HG03342 (cell line): ENCODE results near the gene MID1IP1.
A peak's percentile ranks its signal among the peaks of the same experiment; 100 is the strongest.

ENCODE experiments used
- ATAC-seq: cut with Tn5 transposase; IDR thresholded peaks from one replicate; pipeline ENCODE4 v1.9.1; 2021; ENCODE audit warnings: mild to moderate bottlenecking, moderate library complexity; ENCODE audit not compliant: unreplicated experiment

MID1IP1 gene, protein sequence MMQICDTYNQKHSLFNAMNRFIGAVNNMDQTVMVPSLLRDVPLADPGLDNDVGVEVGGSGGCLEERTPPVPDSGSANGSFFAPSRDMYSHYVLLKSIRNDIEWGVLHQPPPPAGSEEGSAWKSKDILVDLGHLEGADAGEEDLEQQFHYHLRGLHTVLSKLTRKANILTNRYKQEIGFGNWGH

DNA sequence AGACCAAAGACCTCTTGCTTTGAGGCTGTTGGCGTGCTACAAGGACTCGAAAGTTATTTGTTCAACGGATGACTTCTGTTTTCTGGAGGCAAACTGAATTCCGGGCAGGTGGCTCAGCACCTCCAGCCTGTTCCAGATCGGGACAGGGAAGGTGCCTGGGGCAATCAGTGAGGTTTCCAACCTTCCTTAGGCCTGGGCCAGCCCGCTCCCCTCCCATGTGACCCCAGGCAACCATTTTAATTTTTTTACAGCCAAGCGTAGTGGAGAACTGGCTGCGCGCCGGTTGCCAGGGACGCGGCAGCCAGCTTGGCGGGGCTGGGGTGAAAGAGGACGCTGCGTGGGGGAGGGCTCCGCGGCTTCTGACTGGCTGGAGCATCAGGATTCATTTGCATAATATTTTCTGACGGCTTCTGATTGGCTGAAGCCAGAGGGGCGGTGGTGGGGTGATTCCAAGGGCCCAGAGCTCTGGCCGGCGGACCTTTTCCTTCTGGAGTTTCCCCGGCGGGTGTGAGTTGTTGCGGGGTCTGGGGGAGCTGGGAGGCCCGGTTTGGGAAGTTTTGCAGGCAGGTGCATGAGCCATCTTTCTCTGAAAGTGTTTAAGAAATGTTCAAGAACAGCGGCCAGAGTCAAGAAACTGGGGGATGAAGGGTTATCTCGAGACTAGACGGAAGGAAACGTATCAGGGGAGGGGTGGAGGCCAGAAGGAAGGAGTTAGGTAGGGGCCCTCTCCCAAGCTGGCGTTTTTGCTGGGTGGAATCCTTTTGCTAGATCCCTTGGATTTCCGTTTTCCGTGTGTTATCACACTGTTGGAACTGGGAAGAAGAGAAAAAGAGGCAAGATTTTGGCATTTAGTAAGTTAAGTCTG, at the start of gene MID1IP1:
TSS of gene MID1IP1 (plus strand) at position 479 of the 865 bp plus-strand sequence. CDS start 3,488 bp downstream, outside the sequence.
- peak; percentile 54 for ATAC-seq

DNA sequence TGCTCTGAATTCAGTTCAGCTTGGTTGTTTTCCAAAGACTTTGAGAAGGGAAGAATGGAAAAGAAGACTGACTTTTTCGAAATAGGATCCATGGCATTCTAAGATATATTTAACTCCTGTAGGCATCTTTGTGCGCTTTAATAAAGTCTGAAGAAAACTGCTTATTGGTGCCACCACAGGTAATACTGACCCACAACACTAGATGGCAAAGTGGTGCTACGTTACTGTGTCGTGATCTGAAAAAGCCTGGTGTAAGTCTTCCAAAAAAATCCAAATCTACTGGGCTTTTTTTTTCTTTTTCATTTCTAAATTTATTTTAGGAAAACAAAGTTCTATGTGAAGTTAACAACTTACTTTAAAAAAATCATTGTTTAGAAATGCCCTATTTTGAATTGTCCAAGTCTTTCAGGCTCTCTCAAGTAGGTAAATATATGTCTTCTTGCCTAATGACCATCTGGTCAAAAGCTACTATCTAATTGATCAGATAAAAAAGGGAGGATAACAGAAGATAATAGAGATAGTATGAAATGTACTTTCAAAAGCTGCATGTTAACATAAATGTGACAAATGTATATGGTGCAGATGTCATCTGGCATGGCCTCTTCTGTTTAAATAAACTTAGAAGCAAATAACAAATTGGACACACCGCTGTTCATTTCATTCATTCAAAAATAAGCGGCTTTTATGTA, 47.0 kb upstream of the MID1IP1 start:
- ATAC-seq = no peak

GRCh38 chrX:38754818-38755718, 46.2 kb upstream of the MID1IP1 start:
- ATAC-seq = no peak

DNA sequence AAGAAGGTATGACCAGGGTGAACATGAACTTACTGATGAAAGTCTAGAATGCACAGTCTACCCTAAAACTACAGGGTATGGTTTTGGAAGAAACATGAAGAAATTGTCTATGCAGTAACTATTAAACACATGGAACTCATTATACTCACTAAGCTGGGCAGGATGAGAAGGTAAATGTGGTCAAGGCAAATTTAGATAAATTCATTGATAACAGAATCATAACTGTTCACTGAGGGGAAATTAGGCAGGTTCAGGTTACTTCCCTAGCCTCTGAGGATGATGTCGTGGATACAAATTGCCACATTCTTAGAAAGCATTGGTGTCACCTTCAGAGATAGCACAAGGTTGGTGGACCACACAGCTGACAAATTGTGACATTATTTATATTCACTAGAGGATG, 40.4 kb upstream of the MID1IP1 start:
- no peak for ATAC-seq

DNA sequence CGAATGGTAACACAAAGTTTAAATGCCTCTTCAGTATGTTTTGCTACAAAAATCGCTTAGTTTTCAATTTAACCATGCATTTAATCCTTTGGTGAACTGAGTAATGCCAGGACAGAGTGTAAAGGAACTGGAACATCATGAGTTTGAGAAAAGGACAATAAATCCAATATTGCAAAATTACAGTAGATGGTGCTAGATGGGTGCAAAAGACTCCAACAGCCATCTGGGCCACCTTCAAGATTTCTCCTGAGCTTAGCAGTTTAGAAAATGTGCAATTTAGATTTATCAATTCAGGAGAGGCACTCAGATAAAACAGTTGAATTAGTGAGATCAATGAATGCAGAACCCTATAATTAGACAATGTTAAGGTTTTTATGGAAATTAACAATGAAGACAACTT, 33.2 kb upstream of the MID1IP1 start:
- no peak for ATAC-seq

DNA sequence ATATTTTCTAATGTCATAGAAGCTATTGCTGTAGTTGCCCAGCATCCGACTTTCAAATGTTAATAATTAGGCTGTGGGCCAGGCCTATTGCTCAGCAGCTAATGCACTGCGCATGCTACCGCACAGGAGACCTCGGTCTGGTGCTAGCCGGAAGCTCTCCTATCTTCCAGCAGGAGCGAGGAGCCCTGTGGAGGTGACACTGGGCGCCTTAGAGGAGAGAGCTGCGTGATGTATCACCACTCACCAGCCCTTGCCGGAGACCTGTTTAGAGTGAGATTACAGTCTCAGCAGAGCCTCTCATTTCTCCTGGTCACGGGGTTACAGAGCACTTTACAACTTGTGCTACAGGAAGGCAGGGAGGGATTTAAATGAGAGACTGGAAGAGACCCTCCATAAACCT, 31.1 kb upstream of the MID1IP1 start:
- ATAC-seq = no peak

- no peak for ATAC-seq
These were observed 27.0 kb upstream of the MID1IP1 start for GRCh38 chrX:38774249-38774648.

DNA sequence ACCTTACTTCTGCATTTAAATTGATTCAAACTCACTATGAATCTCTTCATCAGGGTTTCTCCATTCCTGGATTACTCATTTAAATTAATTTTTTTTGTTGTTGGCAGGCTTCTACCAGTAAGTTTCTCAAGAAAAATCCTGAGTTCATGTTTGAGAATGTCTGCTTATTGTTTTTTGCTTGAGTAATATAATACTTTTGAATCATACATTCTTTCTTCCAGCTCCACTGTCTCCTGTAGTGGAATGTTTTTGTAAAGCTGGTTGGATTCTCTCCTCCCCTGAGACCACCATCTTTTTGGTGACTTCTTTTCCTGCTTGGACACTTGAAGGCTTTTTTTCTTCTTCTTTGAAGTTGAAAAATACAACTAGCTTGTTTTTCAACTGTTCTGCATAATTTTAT, 4.3 kb upstream of the MID1IP1 start:
- ATAC-seq = no peak

DNA sequence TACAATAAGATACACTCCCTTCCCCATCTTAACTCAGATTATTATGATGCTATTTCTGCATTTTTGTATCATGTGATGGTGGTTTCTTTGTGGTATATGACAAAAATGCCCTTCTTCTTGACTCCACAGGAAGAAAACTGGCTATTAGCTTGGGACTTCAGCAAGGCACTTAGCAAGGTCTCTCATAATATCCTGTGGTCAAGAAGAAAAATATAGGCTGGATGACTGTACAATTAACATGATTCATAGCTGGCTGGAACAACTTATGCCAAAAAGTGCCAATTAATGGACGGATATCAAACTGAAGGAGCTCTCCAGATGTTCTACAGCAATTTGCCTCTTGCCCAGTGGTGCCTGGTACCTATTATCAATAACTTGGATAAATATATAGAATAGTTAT, 2.3 kb upstream of the MID1IP1 start:
- no peak for ATAC-seq

DNA sequence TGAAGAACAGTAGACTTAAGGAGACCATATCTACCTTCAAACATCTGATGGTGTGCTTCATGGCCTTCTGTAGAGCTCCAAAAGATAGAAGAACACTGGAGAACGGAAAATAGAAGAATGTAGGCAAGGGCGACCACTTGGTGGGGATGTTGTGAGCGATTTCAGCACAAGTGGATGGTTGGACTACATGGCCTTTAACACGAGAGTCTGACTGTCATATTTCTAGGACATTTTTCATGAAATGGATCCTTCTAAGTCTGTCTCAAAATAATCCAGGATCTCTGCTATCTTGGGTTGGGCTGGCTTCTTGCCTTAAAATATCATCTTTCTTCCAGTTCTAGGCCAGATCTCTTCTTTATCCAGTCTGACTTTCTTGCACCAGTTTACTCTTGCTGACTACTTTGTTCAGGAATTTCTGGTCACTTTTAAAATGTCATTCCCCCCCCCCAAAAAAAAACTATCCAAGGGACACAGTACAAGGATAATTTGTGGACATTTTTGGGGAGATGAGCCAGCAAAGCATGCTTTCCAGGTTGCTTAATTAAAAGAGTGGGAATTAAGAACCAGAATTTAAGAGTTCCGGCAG, 1.2 kb upstream of the MID1IP1 start:
- no peak for ATAC-seq

DNA sequence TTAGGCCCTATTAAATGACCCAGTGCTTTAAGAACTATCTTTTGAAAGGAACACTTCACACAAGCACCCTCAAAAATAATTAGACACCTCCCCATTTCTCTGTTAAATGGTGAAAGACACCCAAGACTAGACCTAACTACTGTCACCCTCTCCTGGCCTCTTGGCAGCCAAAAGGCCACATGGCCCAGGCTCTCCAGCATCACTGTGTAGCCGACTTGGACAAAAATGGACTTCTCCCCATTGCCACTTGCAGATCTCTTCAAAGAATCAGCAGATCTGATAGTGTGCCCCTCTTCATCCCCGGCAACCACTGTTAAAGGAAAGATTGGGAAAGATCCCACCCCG, 2.0 kb downstream of the MID1IP1 start:
- ATAC-seq = no peak

- peak; percentile 48 for ATAC-seq
These were observed 2.6 kb downstream of the MID1IP1 start for GRCh38 chrX:38803588-38804431.

GRCh38 chrX:38804432-38804681, 3.1 kb downstream of the MID1IP1 start:
- no peak for ATAC-seq

DNA sequence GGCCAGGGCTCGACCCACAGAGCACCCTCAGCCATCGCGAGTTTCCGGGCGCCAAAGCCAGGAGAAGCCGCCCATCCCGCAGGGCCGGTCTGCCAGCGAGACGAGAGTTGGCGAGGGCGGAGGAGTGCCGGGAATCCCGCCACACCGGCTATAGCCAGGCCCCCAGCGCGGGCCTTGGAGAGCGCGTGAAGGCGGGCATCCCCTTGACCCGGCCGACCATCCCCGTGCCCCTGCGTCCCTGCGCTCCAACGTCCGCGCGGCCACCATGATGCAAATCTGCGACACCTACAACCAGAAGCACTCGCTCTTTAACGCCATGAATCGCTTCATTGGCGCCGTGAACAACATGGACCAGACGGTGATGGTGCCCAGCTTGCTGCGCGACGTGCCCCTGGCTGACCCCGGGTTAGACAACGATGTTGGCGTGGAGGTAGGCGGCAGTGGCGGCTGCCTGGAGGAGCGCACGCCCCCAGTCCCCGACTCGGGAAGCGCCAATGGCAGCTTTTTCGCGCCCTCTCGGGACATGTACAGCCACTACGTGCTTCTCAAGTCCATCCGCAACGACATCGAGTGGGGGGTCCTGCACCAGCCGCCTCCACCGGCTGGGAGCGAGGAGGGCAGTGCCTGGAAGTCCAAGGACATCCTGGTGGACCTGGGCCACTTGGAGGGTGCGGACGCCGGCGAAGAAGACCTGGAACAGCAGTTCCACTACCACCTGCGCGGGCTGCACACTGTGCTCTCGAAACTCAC, 3.6 kb downstream of the MID1IP1 start:
- no peak for ATAC-seq

DNA sequence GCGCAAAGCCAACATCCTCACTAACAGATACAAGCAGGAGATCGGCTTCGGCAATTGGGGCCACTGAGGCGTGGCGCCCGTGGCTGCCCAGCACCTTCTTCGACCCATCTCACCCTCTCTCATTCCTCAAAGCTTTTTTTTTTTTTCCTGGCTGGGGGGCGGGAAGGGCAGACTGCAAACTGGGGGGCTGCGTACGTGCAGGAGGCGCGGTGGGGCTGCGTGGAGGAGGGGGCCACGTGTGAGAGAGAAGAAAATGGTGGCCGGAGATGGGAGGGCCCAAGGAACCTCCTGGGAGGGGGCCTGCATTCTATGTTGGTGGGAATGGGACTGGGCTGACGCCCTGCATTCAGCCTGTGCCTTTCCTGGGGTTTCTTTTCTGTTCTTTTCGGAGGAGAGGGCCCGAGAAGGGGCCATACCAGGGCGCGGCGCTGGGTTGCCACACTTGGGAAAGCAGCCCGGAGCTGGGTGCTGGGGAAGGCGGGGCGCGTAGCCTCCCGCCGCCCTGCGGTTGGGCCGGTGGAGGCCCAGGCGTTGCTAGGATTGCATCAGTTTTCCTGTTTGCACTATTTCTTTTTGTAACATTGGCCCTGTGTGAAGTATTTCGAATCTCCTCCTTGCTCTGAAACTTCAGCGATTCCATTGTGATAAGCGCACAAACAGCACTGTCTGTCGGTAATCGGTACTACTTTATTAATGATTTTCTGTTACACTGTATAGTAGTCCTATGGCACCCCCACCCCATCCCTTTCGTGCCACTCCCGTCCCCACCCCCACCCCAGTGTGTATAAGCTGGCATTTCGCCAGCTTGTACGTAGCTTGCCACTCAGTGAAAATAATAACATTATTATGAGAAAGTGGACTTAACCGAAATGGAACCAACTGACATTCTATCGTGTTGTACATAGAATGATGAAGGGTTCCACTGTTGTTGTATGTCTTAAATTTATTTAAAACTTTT, 4.5 kb downstream of the MID1IP1 start:
- ATAC-seq = no peak

DNA sequence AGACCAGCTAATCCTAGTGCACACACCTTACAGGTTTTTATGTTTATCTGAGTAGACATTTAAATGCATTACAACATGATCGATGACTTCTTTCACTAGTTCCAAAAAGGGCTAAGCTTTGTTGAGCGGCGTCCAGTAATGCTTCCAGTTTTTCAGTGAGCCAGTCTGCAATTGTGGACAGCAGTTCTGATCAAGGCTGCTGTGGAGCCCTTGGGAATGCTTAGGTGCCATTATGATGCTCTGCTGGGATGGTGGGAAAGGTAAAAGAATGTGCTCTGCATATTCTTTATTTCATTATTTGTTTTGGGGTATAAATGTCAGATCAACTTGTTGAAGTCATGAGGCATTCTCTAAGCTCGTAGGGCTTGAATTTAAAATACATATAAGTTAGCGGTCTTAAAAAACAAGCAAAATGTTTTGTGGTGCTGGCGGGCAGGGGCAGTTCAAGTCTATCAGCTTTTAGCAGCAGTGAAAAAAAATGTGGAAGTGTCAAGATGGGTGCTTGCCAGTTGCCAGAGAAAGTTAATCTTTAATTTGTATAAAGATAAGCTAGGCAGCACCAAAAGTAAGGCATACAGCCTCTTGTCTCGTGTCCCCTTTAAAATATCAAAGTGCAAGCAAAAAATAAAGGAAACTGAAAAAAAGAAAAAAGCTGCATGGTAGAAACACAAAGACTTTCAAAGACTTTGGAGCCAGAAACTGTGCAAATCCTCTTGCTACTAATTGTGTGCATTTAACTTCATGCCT, 5.8 kb downstream of the MID1IP1 start:
- ATAC-seq = no peak

- ATAC-seq = no peak
These were observed 6.6 kb downstream of the MID1IP1 start for GRCh38 chrX:38807873-38808272.
